HG03196 (cell line): ENCODE measurements around the gene IQCC.
A peak's percentile ranks its signal among the peaks of the same experiment; 100 is the strongest.
"Not testable (repeated sequence)": the region's sequence is repeated elsewhere in the genome, so short reads cannot be mapped to it uniquely, and the experiment has no call there.

Experiments
- ATAC-seq: cut with Tn5 transposase; IDR thresholded peaks from one replicate; pipeline ENCODE4 v1.9.1; 2021; ENCODE audit not compliant: unreplicated experiment

The IQCC gene

GRCh38 chr1:32205401-32206370 lies at the start of gene IQCC:
Gene IQCC, plus strand, starts transcription at chr1:32205671. Its CDS starts 11 bp downstream, at chr1:32205682.
- no peak for ATAC-seq

GRCh38 chr1:32159189-32159588 lies 46.3 kb upstream of the IQCC start:
- ATAC-seq: no peak

DNA sequence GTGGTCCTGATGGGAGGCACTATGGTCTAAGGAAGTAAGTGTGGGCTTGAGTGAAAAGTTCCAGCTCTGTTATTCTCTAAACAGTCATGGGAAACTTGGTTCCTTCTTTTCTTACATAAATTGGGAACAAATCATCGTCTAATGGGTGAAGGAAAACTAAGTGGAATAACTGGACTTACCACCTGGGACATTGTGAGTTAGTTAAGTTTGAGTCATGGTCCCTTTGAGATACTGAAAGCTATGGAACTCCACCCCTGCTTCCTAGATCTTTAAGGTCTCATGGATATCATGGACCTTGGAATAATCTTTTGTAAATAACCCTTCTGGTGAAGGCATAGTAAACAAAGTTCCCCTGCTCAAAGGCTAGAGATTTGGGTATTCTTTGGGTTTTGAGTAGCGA lies 42.1 kb upstream of the IQCC start:
- ATAC-seq: no peak

GRCh38 chr1:32165633-32166032 lies 39.8 kb upstream of the IQCC start:
- ATAC-seq: not testable (repeated sequence)

- no peak for ATAC-seq
These were observed 34.5 kb upstream of the IQCC start for GRCh38 chr1:32170991-32171390.

DNA sequence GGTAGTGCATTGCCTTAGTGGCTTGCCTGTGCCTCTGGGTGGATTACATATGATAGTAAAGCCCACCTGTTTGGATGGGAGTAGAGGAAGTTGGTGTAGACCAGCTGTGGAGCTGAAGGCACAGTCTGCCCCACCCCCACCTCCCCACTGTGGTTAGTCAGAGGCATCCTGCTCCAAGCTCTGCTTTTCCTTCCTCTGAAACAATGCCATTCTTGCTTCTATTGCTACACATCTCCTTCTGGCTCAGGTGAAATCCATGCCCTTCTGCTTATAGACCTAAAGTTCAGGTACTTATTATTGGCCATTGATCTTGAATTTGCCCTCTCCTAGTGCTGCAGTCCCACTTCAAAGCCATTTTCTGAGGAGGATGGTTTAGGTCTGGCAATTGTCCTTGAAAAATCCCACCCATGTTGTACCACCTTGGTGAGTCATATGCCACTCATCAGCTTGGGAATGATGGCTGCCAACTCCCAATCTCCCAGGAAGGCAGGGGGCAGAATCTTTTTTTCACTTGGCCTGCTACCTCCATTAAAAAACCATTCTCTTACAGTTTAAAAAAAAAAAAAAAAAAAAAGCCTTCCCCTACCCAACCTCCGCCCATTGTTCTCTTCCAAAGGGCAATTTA lies 32.7 kb upstream of the IQCC start:
- ATAC-seq: no peak

GRCh38 chr1:32178380-32179192 lies 26.9 kb upstream of the IQCC start:
- ATAC-seq: no peak

DNA sequence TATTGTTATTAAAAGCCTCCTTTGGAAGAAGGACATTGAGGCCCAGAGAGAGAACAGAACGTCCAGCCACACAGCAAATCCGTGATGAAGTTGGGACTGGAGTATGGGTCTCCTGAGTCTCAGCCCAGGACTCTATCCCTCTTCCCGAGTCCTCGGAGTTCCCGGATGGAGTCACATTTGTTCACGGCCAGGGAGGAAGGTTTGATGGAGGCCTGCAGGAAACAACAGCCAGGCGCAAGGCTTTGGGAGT lies 26.4 kb upstream of the IQCC start:
- no peak for ATAC-seq

- ATAC-seq: peak; percentile 81
These were observed 25.9 kb upstream of the IQCC start, which contains the start of gene TXLNA for GRCh38 chr1:32179443-32180185. Gene TXLNA, plus strand, starts transcription at chr1:32179675. Its CDS starts 671 bp downstream, at chr1:32180346.

DNA sequence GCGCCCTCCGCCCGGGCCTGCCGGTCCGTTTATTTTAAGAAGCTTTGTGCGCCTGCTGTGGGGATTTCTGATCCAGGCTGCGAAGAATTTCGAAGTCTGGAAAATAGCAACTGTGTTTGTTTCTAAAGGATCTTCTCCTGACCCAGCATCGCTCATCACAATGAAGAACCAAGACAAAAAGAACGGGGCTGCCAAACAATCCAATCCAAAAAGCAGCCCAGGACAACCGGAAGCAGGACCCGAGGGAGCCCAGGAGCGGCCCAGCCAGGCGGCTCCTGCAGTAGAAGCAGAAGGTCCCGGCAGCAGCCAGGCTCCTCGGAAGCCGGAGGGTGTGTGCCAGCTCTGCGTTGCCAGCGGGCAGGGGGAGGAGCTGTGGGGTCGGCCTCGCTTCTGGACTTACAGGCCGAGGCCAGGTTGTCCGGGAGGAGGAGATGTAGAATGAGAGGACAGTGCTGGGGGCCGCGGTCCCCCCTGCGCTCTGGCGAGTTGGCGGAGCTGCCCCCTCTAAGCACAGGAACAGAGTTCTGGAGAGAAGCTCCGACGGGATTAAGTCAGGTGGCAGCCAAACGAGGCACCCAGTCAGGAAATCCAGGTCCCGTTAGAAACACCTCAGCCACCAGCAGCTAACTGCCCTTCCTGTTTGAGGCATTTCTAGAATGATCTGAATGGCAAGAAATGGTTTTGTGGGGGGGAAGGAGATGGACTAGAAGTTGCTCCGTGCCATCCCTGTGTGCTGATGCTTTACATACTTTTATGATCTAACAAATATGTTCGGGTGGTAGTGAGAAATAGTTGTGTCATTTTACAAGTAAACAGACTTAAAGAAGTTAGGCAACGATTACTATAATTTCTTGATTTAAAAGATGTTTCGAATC lies 25.0 kb upstream of the IQCC start:
- ATAC-seq: no peak

DNA sequence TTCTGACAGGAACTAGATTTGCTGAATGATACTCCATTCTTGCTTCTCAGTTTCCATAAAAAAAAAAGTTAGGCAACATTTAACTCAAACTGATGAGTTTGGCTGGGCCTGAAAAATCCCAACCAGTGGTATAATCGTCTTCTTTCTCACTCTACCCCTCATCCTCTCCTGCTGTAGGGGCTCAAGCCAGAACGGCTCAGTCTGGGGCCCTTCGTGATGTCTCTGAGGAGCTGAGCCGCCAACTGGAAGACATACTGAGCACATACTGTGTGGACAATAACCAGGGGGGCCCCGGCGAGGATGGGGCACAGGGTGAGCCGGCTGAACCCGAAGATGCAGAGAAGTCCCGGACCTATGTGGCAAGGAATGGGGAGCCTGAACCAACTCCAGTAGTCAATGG lies 24.4 kb upstream of the IQCC start:
- ATAC-seq: no peak

- no peak for ATAC-seq
These were observed 23.9 kb upstream of the IQCC start for GRCh38 chr1:32181563-32181962.

DNA sequence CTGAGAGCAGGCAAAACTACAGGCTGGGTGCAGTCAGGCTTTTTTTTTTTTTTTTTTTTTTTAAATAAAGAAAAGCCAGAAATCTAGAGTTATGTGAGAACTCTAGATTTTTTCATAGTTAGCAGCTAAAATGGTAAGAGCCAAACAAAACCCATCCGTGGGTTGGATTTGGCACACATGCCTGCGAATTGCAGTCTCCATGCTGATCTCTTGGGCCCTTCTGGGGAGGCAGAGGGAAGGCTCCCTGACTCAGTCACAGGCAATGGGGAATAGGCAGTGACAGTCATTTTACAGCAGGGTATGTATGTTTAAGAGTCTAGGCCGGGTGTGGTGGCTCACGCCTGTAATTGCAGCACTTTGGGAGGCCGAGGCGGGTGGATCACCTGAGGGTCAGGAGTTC lies 23.4 kb upstream of the IQCC start:
- no peak for ATAC-seq

DNA sequence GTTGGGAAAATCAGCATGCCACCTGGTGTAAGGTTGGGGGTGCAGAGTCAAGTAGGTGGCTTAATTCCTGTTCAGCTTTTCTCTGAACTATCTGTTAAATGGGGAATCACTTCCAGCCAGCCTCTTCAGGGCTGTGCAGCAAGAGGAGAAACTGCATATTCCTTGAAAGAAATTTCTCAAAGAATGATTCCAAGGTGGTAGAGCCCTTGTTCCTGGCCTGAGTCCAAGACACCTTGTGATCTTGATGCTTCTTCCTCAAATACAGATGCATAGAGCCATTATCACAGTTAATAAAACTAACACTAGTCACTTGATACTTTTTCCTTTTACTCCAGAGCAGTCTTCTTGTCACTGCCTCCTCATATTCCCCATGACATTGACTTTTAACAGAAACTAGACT lies 20.8 kb upstream of the IQCC start:
- no peak for ATAC-seq

DNA sequence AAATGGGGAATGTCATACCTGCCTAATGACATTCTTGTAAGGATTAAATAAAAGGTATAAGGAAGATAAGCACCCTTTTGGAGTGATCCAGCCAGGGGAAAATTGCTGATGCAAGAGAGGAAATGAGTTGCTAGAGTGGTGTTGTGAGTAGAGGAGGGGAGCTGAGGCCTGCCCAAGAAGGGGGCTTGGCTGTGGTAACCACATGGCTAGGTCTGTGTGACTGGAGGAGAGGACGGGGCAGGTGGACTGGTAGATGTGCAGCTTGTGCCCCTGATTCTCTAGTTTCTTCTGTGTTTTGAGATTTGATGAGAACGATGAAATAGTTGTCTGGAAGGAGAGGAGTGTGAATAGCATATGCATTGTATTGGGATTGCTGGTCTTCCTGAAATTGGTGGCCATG lies 19.4 kb upstream of the IQCC start:
- no peak for ATAC-seq

GRCh38 chr1:32186491-32186890 lies 19.0 kb upstream of the IQCC start:
- no peak for ATAC-seq

DNA sequence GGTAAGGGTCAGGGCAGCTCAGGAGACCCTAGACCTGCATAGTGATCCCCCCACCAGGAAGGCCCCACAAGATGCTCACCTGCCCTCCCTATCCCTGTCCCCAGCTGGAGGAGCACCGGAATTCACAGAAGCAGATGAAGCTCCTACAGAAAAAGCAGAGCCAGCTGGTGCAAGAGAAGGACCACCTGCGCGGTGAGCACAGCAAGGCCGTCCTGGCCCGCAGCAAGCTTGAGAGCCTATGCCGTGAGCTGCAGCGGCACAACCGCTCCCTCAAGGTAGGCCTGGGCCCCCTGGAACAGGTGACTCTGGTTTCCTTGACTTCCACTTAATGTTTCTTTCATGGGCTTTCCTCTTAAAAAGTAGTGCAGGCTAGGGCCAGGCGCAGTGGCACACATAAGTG lies 17.6 kb upstream of the IQCC start:
- no peak for ATAC-seq

DNA sequence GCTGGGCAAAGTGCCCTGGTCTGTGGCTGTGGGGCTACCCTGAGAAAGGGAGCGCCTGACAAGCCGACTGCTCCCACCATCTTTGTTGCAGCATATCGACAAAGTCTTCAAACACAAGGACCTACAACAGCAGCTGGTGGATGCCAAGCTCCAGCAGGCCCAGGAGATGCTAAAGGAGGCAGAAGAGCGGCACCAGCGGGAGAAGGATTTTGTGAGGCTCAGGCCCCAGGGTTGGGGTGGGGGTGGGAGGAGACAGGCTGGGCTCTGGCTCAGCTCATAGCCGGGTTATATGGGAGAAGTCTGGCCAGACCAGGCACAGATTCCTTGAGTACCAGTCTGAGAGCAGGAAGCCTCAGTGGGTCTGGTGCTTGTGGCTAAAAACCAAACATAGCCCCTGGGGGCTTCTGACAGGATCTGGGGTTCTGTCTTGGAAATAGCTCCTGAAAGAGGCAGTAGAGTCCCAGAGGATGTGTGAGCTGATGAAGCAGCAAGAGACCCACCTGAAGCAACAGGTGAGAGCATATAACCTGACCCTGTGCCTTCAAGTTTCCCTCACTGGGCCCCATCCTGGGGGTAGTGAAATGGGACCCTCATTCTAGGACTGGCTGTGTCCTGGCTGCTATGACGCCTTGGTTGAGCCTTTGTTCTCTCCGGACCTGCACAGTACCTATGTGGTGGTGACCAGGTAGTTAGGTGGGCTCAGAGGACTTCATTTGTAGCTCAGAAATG lies 13.1 kb upstream of the IQCC start:
- ATAC-seq: no peak

GRCh38 chr1:32194984-32195383 lies 10.5 kb upstream of the IQCC start:
- no peak for ATAC-seq
